ENCODE measurements around the gene PRKACA.
A peak's percentile ranks its signal among the peaks of the same experiment; 100 is the strongest.
"Not testable (repeated sequence)": the region's sequence is repeated elsewhere in the genome, so short reads cannot be mapped to it uniquely, and the experiment has no call there.

PRKACA gene

DNA sequence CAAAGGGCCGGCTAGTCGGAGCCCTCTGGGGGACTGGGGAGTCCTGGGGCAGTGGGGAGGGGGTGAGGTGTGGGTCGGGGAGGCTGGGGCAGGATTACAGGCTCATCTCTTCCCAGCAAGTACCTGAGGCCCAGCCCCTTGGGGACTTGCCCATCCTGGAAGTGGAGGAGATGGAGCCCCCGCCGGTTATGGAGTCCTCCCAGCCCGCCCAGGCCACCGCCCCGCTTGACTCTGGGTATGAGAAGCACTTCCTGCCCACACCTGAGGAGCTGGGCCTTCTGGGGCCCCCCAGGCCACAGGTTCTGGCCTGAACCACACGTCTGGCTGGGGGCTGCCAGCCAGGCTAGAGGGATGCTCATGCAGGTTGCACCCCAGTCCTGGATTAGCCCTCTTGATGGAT, 65.6 kb downstream of the PRKACA start:
- ChIA-PET POLR2A (no interaction called here), CTCF (interaction anchor here (1.0 to 2.4 kb wide), 4 partner anchors 8 to 62 kb away, joined by 3 to 20 read pairs (median 4); no protein-coding TSS in a partner anchor)

GRCh38 chr19:14050961-14051360, 66.6 kb downstream of the PRKACA start:
- H3K27ac ChIP-seq (ENCODE audit: extremely low read depth, low read depth, low read length); POLR2A ChIA-PET; H3K9me3 ChIP-seq (ENCODE audit: control insufficient read depth, insufficient read depth, low read depth, low read length); H3K36me3 ChIP-seq (ENCODE audit: control insufficient read depth in 2 of 2, insufficient read depth in 1 of 2, low read length in 2 of 2); H3K4me1 ChIP-seq (ENCODE audit: control insufficient read depth, insufficient read depth, low read length); H3K4me3 ChIP-seq (ENCODE audit: low read depth, low read length): not testable (repeated sequence)
- CTCF ChIA-PET: interaction anchor here (0.6 to 1.2 kb wide), 7 partner anchors 9 to 1685 kb away, joined by 3 to 4 read pairs (median 4); no protein-coding TSS in a partner anchor
- peak; percentile 80 for TF ChIP-seq ZNF121 (tag by site-specific recombination; IDR thresholded peaks at IDR 0.05)

More for the DNA sequence above, 65.6 kb downstream of the PRKACA start:
- Histone ChIP-seq H3K4me3 (ENCODE audit: low read depth, low read length) (no peak overlapping the region), H3K27ac (ENCODE audit: extremely low read depth, low read depth, low read length) (no peak overlapping the region), H3K9me3 (ENCODE audit: control insufficient read depth, insufficient read depth, low read depth, low read length) (no peaks in the 10 kb centered on the region; the same call in 1 of the 2 replicates), H3K36me3 (ENCODE audit: control insufficient read depth in 2 of 2, insufficient read depth in 1 of 2, low read length in 2 of 2) (no peaks in the 10 kb centered on the region; a peak in 1 of 3 replicates), H3K4me1 (ENCODE audit: control insufficient read depth, insufficient read depth, low read length) (no peaks in the 10 kb centered on the region)
- TF ChIP-seq ZNF404 (tag by site-specific recombination; IDR thresholded peaks at IDR 0.05) (no peak), ZNF660 (tag by site-specific recombination; IDR thresholded peaks at IDR 0.05) (no peak), OSR2 (tag by site-specific recombination; IDR thresholded peaks at IDR 0.05) (no peak), KLF1 (tag by site-specific recombination; IDR thresholded peaks at IDR 0.05) (no peak), REPIN1 (tag by site-specific recombination; IDR thresholded peaks at IDR 0.05; ENCODE audit: low read depth) (no peak), AEBP2 (tag by site-specific recombination; IDR thresholded peaks at IDR 0.05; ENCODE audit: borderline replicate concordance) (no peak), ZNF23 (tag by site-specific recombination; IDR thresholded peaks at IDR 0.05; ENCODE audit: borderline replicate concordance) (no peak), ZNF169 (tag by site-specific recombination; IDR thresholded peaks at IDR 0.05) (no peak), ZNF350 (tag by site-specific recombination; IDR thresholded peaks at IDR 0.05) (no peak), ZNF211 (tag by site-specific recombination; IDR thresholded peaks at IDR 0.05; ENCODE audit: low read depth) (no peak), ZNF132 (tag by site-specific recombination; IDR thresholded peaks at IDR 0.05; ENCODE audit: borderline replicate concordance) (no peak), ZBTB10 (tag by site-specific recombination; IDR thresholded peaks at IDR 0.05) (no peak), HOXC10 (CRISPR knock-in tag; IDR thresholded peaks at IDR 0.05) (no peak), ZFP69B (tag by site-specific recombination; IDR thresholded peaks at IDR 0.05) (no peak)
- TF ChIP-seq, protein P1, sequence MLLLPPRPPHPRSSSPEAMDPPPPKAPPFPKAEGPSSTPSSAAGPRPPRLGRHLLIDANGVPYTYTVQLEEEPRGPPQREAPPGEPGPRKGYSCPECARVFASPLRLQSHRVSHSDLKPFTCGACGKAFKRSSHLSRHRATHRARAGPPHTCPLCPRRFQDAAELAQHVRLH (tag by site-specific recombination; IDR thresholded peaks at IDR 0.05): no peak
- TF ChIP-seq, protein P2, sequence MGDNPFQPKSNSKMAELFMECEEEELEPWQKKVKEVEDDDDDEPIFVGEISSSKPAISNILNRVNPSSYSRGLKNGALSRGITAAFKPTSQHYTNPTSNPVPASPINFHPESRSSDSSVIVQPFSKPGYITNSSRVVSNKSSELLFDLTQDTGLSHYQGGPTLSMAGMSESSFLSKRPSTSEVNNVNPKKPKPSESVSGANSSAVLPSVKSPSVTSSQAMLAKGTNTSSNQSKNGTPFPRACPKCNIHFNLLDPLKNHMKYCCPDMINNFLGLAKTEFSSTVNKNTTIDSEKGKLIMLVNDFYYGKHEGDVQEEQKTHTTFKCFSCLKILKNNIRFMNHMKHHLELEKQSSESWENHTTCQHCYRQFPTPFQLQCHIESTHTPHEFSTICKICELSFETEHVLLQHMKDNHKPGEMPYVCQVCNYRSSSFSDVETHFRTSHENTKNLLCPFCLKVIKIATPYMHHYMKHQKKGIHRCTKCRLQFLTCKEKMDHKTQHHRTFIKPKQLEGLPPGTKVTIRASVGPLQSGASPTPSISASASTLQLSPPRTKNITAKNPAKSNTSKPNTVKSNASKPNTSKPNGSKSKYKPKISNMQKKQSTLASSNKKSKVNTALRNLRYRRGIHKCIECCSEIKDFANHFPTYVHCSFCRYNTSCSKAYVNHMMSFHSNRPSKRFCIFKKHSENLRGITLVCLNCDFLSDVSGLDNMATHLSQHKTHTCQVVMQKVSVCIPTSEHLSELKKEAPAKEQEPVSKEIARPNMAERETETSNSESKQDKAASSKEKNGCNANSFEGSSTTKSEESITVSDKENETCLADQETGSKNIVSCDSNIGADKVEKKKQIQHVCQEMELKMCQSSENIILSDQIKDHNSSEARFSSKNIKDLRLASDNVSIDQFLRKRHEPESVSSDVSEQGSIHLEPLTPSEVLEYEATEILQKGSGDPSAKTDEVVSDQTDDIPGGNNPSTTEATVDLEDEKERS (tag by site-specific recombination; IDR thresholded peaks at IDR 0.05): no peak

All from HEK293 (cell line).